WTC11 (cell line): Measurements from ENCODE around the gene OPTC. TPM values are rescaled to one million over a fixed set of nuclear protein-coding genes. Genes with fewer than 3 reads are reported as not detected.

Source experiments
- ATAC-seq: fragments of 200-7000 bp; cut with Tn5 transposase; 2 replicates; pipeline ENCODE4 v1.10.0; 2021; ENCODE audit warnings: mild to moderate bottlenecking, moderate library complexity
- CTCF ChIA-PET: fragments of 300-600 bp; sonication (Branson Sonifier 250); formaldehyde crosslinking; loops from one replicate; lab custom pipeline; 2021; ENCODE audit warnings: antibody characterized with exemption; lab: Charles Lee
- POLR2A ChIA-PET: fragments of 350-600 bp; sonication (Branson Sonifier 250); formaldehyde crosslinking; loops from one replicate; lab custom pipeline; 2021; ENCODE audit warnings: antibody characterized with exemption; lab: Charles Lee
- DNase-seq: peaks from one replicate; pipeline ENCODE4 v3.0.0; 2021; ENCODE audit warnings: low spot score
- H3K27ac Mint-ChIP-seq: 2 replicates; pipeline ENCODE4 v1.8.0; 2021; ENCODE audit warnings: mixed read lengths
- H3K27me3 Mint-ChIP-seq: 2 replicates; pipeline ENCODE4 v1.8.0; 2021; ENCODE audit warnings: low read depth, mild to moderate bottlenecking, moderate library complexity, mixed read lengths
- H3K36me3 Mint-ChIP-seq: 2 replicates; pipeline ENCODE4 v1.8.0; 2021; ENCODE audit warnings: mixed read lengths
- H3K4me1 Mint-ChIP-seq: 2 replicates; pipeline ENCODE4 v1.8.0; 2022; ENCODE audit warnings: mixed read lengths
- H3K4me3 Mint-ChIP-seq: 2 replicates; pipeline ENCODE4 v1.8.0; 2021; ENCODE audit warnings: mild to moderate bottlenecking, moderate library complexity, mixed read lengths
- H3K9me3 Mint-ChIP-seq: 2 replicates; pipeline ENCODE4 v1.8.0; 2021; ENCODE audit warnings: mixed read lengths
- ATF3 ChIP-seq: sonication (generic); formaldehyde crosslinking; conservative IDR thresholded peaks from 2 replicates; pipeline ENCODE4 v1.8.1; 2022; ENCODE audit warnings: mild to moderate bottlenecking, missing genetic modification reagents
- CDX4 ChIP-seq: fragments of 250-450 bp; sonication (Bioruptor Pico); IDR thresholded peaks from 2 replicates; pipeline ENCODE4 v1.9.0; 2021; ENCODE audit warnings: moderate library complexity, mild to moderate bottlenecking, inconsistent platforms, borderline replicate concordance
- CREB1 ChIP-seq: sonication (generic); formaldehyde crosslinking; IDR thresholded peaks from 2 replicates; pipeline ENCODE4 v1.8.0; 2023; ENCODE audit warnings: mild to moderate bottlenecking, missing genetic modification reagents
- CREM ChIP-seq: sonication (generic); formaldehyde crosslinking; IDR thresholded peaks from 2 replicates; pipeline ENCODE4 v1.8.1; 2022; ENCODE audit warnings: mild to moderate bottlenecking, missing genetic modification reagents, moderate library complexity
- CTCF ChIP-seq: fragments of 200-600 bp; IDR thresholded peaks from 2 replicates; pipeline ENCODE4 v1.8.0; 2022; ENCODE audit warnings: antibody characterized with exemption
- ERG ChIP-seq: fragments of 250-450 bp; sonication (Bioruptor Pico); IDR thresholded peaks from 2 replicates; pipeline ENCODE4 v1.8.0; 2021; ENCODE audit warnings: mild to moderate bottlenecking
- FOXP1 ChIP-seq: sonication (generic); formaldehyde crosslinking; IDR thresholded peaks from 2 replicates; pipeline ENCODE4 v1.8.0; 2022; ENCODE audit warnings: missing genetic modification reagents, mild to moderate bottlenecking, moderate library complexity, borderline replicate concordance
- GRHL2 ChIP-seq: fragments of 250-450 bp; sonication (Bioruptor Pico); IDR thresholded peaks from 2 replicates; pipeline ENCODE4 v1.8.0; 2022; ENCODE audit warnings: mild to moderate bottlenecking, moderate library complexity; ENCODE audit not compliant: insufficient replicate concordance, severe bottlenecking
- JAZF1 ChIP-seq: fragments of 250-450 bp; sonication (Bioruptor Pico); IDR thresholded peaks from 2 replicates; pipeline ENCODE4 v1.9.0; 2021; ENCODE audit warnings: moderate library complexity, mild to moderate bottlenecking, inconsistent platforms
- MXD4 ChIP-seq: fragments of 250-450 bp; sonication (Bioruptor Pico); IDR thresholded peaks from 2 replicates; pipeline ENCODE4 v1.8.0; 2021; ENCODE audit warnings: mild to moderate bottlenecking, moderate library complexity, borderline replicate concordance
- NFATC4 ChIP-seq: fragments of 250-450 bp; sonication (Bioruptor Pico); IDR thresholded peaks from 2 replicates; pipeline ENCODE4 v1.9.0; 2021; ENCODE audit warnings: mild to moderate bottlenecking
- NFE2L1 ChIP-seq: sonication (generic); formaldehyde crosslinking; IDR thresholded peaks from 2 replicates; pipeline ENCODE4 v1.8.1; 2023; ENCODE audit warnings: missing genetic modification reagents
- NR2C2 ChIP-seq: sonication (generic); formaldehyde crosslinking; IDR thresholded peaks from 2 replicates; pipeline ENCODE4 v1.8.0; 2022; ENCODE audit warnings: mild to moderate bottlenecking, missing genetic modification reagents
- SP1 ChIP-seq: sonication (generic); formaldehyde crosslinking; conservative IDR thresholded peaks from 2 replicates; pipeline ENCODE4 v1.8.1; 2022; ENCODE audit warnings: missing genetic modification reagents
- ZNF121 ChIP-seq: sonication (generic); formaldehyde crosslinking; IDR thresholded peaks from 2 replicates; pipeline ENCODE4 v1.8.0; 2023; ENCODE audit warnings: missing genetic modification reagents
- ZNF671 ChIP-seq: fragments of 250-450 bp; sonication (Bioruptor Pico); IDR thresholded peaks from 2 replicates; pipeline ENCODE4 v1.8.0; 2021; ENCODE audit warnings: mild to moderate bottlenecking
- total RNA-seq: library from RNA; stranded (reverse); gene quantifications from 3 replicates; pipeline ENCODE4 v1.2.3, GENCODE V29; 2021
- TF ChIP-seq, protein P1 (sequence below): fragments of 250-450 bp; sonication (Bioruptor Pico); conservative IDR thresholded peaks from 2 replicates; pipeline ENCODE4 v1.9.0; 2021; ENCODE audit warnings: mild to moderate bottlenecking
- TF ChIP-seq, protein P2 (sequence below): sonication (generic); formaldehyde crosslinking; IDR thresholded peaks from 2 replicates; pipeline ENCODE4 v1.8.1; 2023; ENCODE audit warnings: mild to moderate bottlenecking, moderate library complexity, missing genetic modification reagents
- TF ChIP-seq, protein P3 (sequence below): sonication (generic); formaldehyde crosslinking; IDR thresholded peaks from 2 replicates; pipeline ENCODE4 v1.8.1; 2022; ENCODE audit warnings: mild to moderate bottlenecking, moderate library complexity, missing genetic modification reagents
- TF ChIP-seq, protein P4 (sequence below): sonication (generic); formaldehyde crosslinking; IDR thresholded peaks from 2 replicates; pipeline ENCODE4 v1.8.1; 2022; ENCODE audit warnings: mild to moderate bottlenecking, missing genetic modification reagents, moderate library complexity, borderline replicate concordance

OPTC gene
- total RNA-seq, 1 experiment from 2014 or later, result 0.55 TPM

DNA sequence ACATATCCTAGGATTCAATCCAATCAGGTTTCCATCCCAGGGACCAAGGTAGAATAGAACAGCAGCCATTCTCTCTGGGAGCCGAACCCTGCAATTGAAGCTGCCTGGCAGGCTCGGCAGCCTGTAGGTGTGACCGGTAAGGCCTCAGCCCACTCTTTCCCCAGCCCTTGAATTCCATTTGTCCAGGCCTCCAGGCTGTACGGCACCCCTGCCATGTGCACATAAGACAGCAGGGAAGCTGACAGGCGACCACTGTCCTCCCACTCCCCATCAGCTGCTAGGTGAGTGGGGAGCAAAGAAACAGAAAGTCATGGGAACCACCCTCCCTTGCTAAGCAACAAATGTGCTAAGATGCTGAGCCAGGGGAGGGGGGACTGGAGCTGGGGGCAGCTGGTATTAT is 23.0 kb downstream of the OPTC start:
- ChIA-PET POLR2A (no interaction called here), CTCF (interaction anchor here (0.5 to 3.1 kb wide), 3 partner anchors 9 to 179 kb away, joined by 3 to 22 read pairs (median 4); no protein-coding TSS in a partner anchor)
- Mint-ChIP-seq H3K27me3 (peaks cover 100% of the 10 kb centered on the region), H3K4me1 (peaks cover 77% of the 10 kb centered on the region), H3K9me3 (no peaks in the 10 kb centered on the region), H3K27ac (no peak overlapping the region), H3K36me3 (no peaks in the 10 kb centered on the region)
- no peak for ATAC-seq
- no peak for DNase-seq
- TF ChIP-seq ERG (CRISPR knock-in tag) (no peak), CREB1 (no peak), NFE2L1 (CRISPR knock-in tag) (no peak), ZNF121 (CRISPR knock-in tag) (no peak), ZNF671 (CRISPR knock-in tag) (no peak), CDX4 (CRISPR knock-in tag) (no peak)
- TF ChIP-seq, all 79 proteins: peak for 0
- no peak overlapping the region for H3K4me3 Mint-ChIP-seq

- Mint-ChIP-seq H3K27me3 (peaks cover 98% of the 10 kb centered on the region), H3K27ac (no peak overlapping the region), H3K4me3 (no peak overlapping the region), H3K9me3 (no peaks in the 10 kb centered on the region), H3K36me3 (no peaks in the 10 kb centered on the region), H3K4me1 (peaks cover 79% of the 10 kb centered on the region)
- ChIA-PET POLR2A (no interaction called here), CTCF (interaction anchor here (1.5 to 3.1 kb wide), 3 partner anchors 9 to 175 kb away, joined by 4 to 22 read pairs (median 7); no protein-coding TSS in a partner anchor)
- no peak for ATAC-seq
- no peak for DNase-seq
- TF ChIP-seq CREM (CRISPR knock-in tag) (no peak), CTCF (no peak), GRHL2 (CRISPR knock-in tag) (no peak), ZNF671 (CRISPR knock-in tag) (no peak), FOXP1 (CRISPR knock-in tag) (no peak), NR2C2 (no peak), MXD4 (no peak), JAZF1 (CRISPR knock-in tag) (no peak), ATF3 (CRISPR knock-in tag) (no peak), NFATC4 (CRISPR knock-in tag) (no peak), SP1 (CRISPR knock-in tag) (no peak)
- TF ChIP-seq, protein P1, sequence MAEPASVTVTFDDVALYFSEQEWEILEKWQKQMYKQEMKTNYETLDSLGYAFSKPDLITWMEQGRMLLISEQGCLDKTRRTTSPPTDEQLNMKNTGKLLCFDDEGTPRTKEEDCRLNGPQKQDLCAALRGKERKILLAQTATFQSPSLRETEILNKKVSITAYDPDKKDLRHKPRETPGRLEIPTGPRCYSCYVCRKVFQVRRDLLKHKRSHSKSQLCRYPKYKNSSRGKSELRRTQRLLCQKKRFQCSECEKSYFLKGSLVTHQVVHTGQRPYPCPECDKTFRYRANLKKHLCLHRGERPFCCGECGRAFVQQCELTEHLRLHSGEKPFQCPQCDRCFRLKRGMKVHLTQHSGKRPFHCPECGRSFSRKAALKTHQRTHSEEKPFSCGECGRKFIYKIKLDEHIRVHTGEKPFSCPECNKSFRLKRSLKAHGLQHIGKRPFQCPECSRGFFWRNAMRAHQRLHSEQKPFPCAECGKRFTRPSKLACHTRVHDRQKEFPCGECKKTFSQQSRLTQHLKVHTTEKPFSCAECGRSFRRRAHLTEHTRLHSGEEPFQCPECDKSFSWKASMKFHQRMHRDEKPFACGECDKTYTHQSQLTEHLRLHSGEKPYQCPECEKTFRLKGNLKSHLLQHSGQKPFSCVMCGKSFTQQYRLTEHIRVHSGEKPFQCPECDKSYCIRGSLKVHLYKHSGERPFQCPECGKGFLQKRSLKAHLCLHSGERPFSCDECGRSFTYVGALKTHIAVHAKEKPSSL, result no peak
- TF ChIP-seq, protein P2, sequence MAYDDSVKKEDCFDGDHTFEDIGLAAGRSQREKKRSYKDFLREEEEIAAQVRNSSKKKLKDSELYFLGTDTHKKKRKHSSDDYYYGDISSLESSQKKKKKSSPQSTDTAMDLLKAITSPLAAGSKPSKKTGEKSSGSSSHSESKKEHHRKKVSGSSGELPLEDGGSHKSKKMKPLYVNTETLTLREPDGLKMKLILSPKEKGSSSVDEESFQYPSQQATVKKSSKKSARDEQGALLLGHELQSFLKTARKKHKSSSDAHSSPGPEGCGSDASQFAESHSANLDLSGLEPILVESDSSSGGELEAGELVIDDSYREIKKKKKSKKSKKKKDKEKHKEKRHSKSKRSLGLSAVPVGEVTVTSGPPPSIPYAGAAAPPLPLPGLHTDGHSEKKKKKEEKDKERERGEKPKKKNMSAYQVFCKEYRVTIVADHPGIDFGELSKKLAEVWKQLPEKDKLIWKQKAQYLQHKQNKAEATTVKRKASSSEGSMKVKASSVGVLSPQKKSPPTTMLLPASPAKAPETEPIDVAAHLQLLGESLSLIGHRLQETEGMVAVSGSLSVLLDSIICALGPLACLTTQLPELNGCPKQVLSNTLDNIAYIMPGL, result no peak
- TF ChIP-seq, protein P3, sequence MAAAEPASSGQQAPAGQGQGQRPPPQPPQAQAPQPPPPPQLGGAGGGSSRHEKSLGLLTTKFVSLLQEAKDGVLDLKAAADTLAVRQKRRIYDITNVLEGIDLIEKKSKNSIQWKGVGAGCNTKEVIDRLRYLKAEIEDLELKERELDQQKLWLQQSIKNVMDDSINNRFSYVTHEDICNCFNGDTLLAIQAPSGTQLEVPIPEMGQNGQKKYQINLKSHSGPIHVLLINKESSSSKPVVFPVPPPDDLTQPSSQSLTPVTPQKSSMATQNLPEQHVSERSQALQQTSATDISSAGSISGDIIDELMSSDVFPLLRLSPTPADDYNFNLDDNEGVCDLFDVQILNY (CRISPR knock-in tag), result no peak
- TF ChIP-seq, protein P4, sequence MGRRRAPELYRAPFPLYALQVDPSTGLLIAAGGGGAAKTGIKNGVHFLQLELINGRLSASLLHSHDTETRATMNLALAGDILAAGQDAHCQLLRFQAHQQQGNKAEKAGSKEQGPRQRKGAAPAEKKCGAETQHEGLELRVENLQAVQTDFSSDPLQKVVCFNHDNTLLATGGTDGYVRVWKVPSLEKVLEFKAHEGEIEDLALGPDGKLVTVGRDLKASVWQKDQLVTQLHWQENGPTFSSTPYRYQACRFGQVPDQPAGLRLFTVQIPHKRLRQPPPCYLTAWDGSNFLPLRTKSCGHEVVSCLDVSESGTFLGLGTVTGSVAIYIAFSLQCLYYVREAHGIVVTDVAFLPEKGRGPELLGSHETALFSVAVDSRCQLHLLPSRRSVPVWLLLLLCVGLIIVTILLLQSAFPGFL (CRISPR knock-in tag), result no peak
Measured at GRCh38 chr1:203517426-203518110, 23.6 kb downstream of the OPTC start.
